Choroid plexus epithelial cell (primary cell): ENCODE results near the gene VASH2.

ENCODE experiments used
- DNase-seq: peaks from one replicate; pipeline ENCODE4 v3.0.0-alpha.2; 2010; ENCODE audit warnings: low read depth
- H3K4me3 ChIP-seq: 2 replicates; pipeline ENCODE4 v1.5.1; 2011; ENCODE audit warnings: low read depth, mild to moderate bottlenecking, control low read depth, low read length, moderate library complexity
- CTCF ChIP-seq: conservative IDR thresholded peaks from 2 replicates; pipeline ENCODE4 v1.5.1; 2011; ENCODE audit warnings: low read depth, mild to moderate bottlenecking, control low read depth, inconsistent platforms, low read length, moderate library complexity

The VASH2 gene

DNA sequence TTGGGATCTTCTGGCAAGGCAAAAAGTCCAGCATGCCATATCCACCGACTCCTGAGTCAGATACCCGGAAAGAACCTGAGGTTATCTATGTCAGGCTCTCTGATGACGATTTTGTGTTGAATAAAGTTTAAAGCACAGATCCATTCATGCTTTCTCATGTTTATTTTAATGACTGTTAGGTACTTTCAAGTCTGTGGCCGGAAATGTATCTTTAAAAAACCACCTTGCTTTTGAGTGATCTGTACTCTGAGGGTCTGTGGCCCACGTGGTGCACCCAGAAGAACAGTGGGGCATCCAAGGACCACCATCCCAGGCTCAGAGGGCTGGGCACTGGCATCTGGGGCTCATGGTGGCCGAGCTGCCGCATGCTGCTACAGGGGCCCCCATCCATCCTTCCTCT is 30.1 kb upstream of the VASH2 start:
- H3K4me3 ChIP-seq: no peak overlapping the region
- no peak for TF ChIP-seq CTCF
- DNase-seq: no peak

DNA sequence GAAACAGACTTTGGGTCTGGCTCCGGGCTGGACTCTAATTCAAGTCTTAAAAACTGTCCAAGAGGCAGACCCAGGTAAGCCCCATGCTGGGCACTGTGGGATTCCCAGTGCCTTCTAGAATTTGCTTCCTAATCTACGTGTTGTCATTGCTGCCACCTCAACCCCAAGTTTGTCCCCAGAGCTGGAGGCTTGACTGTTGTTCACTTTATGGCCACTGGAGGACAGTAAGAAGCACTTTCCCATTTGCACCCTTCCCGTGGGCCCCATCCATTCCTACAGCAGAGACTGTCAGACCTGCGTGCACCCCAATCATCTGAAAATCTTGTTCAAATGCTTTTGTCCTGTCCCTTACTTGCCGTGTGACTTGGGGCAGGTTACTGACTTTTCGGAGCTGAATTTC is 29.4 kb upstream of the VASH2 start:
- H3K4me3 ChIP-seq: no peak overlapping the region
- DNase-seq: peak; percentile 22
- peak; percentile 67 for TF ChIP-seq CTCF

GRCh38 chr1:212922016-212922415 is 28.3 kb upstream of the VASH2 start:
- H3K4me3 ChIP-seq: no peak overlapping the region
- no peak for TF ChIP-seq CTCF
- DNase-seq: no peak

DNA sequence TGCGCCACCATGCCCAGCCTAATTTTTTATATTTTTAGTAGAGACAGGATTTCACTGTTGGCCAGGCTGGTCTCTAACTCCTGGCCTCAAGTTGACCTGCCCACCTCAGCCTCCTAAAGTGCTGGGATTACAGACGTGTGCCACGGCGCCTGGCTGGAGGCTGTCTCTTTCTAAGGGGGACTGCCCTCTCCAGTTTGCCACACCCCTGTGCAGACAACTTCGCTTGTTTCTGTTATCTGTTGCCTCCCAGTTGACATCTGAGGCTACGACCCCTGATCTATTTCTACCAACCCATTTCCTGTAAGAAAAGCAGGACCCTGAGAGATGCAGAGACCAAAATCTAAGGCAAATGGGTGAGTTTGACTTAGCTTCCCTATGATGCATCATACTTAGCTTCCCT is 24.0 kb upstream of the VASH2 start:
- no peak for DNase-seq
- TF ChIP-seq CTCF: no peak
- H3K4me3 ChIP-seq: no peak overlapping the region

DNA sequence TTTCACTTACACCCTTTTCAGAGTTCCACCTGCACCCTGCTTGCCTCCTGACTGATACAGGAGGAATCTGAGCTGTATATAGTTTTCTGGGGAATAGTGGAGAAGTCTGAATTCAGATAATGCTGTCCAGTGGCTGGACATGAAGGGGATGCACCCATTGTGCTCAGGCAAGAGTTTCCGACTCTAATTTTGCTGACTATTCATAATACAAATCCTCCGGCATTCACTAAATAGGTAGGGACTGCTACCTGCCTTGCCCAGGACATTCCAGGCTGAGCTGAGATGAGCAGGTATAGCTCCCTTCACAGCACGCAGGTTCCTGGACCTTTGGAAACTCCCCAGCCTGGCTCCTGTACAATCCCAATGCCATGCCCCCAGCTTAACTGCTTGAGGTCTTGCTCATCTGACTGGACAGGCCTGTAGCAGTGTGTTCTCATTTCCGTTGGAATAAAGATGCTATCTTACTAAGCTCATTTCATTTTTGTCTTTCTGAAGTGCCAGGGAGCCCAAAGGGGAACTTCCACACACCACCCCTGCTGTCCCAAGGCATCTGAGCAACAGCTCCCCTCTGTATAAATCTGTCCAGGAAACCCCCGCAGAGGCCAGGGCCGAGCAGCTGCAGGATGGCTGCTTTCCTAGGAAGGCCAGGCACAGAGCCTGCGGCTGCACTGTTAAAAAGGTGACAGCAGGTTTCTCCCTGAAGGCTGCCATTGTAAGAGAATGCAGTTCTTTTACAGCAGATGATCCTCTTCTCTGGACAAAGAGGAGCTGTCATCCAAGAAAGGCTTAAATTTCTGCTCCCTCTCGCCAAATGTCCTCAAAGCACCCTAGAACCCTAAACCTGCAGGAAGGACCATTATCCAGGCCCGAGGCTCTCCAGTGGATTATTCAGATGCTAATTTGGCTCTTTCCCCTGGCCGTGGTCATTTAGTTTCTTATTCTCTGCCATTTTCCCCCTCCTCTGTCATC is 21.7 kb upstream of the VASH2 start:
- H3K4me3 ChIP-seq: no peak overlapping the region
- TF ChIP-seq CTCF: no peak
- no peak for DNase-seq

- no peak overlapping the region for H3K4me3 ChIP-seq
- no peak for TF ChIP-seq CTCF
- no peak for DNase-seq
Measured at GRCh38 chr1:212930986-212931678, 19.2 kb upstream of the VASH2 start.
